ENCODE data around the gene NINJ2.

Gene NINJ2

DNA sequence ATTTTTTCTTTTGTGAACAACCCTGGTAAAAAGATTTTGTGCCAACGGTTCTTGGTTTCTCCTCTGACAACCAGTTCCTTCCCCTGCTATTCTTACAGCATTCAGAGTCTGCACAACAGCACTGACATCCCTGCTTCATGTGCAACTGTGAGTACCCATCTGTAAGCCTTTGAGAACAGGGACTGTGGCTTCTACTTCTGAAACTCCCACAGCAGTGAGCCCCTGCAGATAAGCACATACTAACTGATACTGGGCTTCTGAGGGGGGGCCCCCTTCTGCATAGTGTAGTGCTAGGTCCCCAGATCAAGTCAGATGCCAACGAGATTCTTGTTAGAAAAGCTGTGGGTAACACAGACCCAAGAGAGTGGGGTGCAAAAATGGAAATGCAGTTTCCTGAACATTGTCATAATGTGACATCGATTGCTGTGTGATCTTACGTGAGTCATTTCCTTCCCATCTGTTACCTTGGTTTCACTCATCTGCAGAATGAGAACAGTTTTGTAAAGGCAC, 11.1 kb upstream of the NINJ2 start:
- in situ Hi-C loops (cut with HindIII; ENCODE audit: low sequenced_read_pairs): no loop called here

DNA sequence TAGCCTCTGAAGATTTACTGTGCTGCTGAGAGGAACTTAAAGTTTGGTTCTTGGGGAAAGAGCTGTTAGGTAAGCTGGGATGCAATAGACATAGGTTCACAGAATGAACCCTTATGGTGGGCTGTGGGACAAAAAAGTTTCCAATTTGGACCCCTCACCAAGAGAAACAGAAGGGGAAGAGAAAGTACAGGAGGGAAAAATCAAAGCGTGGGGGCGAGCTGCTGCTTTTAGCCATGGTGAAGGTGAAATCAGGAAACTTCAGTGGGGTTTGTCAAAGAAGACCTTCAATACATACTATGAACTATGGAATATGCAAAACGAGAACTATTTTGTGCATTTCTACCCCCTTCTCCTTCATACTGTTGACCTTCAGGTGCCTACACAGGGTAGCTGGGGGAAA, 10.6 kb upstream of the NINJ2 start:
- in situ Hi-C loops (cut with HindIII; ENCODE audit: low sequenced_read_pairs): no loop called here

DNA sequence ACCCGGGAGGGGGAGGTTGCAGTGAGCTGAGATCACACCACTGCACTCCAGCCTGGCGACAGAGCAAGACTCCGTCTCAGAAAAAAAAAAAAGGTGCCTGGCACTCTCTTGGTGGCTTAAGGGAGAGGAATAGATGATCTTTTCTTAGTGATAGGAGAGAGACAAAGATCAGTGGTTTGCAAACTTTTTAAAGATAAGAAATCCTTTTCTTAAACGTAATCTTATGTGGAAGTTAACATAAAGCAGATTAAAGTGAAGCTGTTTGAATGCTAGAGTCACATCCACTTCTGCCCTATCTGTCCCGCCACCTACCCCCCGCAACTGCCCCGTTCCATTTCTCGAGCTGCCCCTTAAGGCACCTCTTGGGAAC, 6.3 kb upstream of the NINJ2 start:
- in situ Hi-C loops (cut with HindIII; ENCODE audit: low sequenced_read_pairs): no loop called here

DNA sequence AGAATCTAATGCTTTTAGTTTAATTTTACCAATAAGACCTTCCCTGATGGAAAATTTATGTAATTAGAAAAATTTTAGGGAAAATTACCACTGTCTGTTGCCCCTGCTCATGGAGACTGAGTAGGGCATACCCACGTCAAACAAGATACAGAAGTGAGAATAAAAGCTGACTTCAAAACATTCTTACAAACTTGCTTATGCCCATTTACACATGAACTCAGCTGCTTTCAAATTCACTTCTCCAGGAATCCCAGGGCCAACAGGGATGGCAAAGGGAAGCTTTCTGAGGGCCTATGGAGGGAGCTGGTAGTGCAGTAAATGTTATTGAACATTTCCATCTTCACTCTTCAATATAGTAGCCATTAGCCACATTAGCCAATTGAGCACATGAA, 4.8 kb upstream of the NINJ2 start:
- in situ Hi-C loops (cut with HindIII; ENCODE audit: low sequenced_read_pairs): no loop called here

DNA sequence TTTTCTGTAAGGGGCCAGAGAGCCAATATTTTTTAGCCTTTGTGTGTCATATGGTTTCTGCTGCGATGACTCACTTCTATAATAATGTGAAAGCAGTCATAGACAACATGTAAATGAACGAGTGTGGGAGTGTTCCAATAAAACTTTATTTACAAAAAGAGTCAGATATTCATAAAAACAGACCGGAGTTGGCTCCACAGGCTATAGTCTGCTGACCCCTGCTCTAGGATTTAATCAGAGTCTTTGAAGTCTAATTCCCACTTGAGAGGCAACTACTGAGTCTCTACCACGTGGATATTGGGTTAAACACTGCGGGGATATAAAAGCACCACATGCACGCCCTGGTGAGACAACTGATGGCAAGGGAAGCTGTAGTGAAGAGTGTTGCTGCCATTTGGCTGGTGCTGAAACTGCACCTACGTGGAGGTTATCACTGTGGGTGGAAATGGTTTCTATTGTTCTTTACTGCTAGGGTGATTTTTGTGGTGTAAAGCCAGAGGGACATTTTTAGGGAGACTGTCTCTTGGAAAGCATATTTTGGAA, 3.6 kb upstream of the NINJ2 start:
- in situ Hi-C loops (cut with HindIII; ENCODE audit: low sequenced_read_pairs): no loop called here

DNA sequence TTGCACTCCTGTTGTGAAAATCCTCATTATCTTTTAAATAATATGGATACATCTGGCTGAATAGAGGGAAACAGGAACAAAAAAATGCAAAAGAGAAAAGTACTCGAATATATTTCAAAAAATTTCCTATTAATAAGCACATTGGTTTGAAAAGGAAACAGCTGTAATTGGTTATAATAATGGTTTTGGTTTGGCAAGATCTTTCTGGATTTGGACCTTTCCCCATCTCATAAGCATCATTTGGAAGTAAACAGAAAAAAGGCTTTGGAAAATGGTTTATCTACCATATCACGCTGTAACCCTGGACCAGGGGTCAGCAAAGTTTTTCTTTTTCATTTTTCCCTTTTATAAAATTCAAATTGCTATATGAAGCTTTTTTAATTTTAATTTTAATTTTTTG, 2.8 kb upstream of the NINJ2 start:
- in situ Hi-C loops (cut with HindIII; ENCODE audit: low sequenced_read_pairs): no loop called here

DNA sequence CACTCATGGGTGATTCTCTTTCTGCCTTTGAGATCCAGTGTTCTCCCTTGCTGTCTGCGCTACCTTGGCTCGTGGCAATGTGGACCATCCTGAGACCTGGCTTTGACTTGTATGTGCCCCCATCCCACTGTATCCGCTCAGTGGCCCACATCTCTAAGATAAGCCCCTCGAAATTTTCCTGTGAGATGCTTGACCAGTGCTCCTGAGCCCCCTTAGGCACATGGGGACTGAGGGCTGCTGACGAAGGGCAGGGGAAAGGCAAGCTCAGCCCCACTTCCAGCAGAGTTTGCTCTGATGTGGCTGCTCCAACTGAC, 1.5 kb upstream of the NINJ2 start:
- in situ Hi-C loops (cut with HindIII; ENCODE audit: low sequenced_read_pairs): no loop called here

DNA sequence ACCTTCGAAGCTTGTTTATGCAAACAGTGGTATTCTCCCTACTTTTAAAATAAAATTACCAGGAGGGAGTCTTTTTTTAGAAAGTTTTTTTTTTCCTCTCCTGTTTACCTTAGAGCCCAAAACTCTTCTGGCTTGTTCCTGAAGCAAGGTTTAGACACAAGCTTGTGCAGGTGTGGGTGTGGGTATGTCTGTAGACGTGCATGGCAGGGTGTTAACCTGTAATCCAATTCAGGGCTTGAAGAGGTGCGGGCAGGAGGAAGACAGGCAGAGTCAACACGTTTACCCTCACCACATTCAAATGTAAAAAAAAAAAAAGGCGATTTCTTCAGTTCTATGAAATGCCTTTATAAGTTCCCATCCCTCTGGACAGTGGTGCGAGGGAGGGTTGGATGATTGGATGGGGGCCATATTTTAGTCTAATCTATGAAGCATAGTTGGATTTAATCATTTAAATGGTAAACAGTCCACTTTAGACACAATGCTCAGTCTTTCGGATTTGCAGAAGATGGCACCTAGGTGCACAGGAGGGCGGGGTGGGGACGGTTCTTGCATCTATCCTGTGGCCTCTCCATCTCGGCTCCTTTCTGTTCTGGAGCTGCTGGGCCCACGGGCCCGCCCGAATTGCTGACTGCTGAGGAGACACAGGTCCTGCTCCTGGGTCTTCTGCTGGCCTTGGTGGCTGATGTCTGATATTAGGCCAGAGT, 982 bp upstream of the NINJ2 start:
- in situ Hi-C loops (cut with HindIII; ENCODE audit: low sequenced_read_pairs): no loop called here

DNA sequence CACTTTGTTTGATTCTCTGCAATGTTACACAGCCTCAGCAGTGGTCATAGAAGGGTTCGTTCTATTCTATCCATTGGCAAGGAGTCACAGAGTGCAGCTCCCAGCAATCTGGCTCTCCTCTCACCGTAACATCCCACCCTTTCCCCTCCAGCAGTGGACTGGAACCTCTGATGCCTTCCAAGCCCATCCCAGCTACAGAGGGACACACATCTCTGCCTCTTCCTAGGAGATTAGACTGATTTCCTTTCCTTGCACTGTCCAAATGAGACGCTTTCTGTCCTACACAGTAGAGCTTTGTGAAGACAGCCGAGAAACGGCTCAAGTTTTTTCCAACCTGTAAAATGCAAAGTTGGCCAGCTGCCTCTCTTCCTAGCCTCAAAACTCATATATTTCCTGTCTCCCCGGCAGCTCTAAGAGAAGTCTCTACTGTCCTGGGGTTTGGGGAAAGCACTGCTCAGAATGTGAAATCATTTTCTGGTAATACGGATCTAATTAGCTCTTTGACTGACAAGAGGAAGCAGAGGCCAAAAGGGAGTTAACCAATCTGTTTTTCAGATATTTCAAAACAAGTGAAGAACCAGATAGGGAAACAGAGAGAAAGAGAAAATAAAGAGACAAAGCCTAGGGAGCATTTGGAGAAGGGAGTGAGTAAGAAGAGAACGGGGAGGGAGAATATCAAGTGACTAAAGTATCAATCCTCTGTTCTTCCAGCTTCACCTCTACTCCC, 516 bp downstream of the NINJ2 start:
- in situ Hi-C loops (cut with HindIII; ENCODE audit: low sequenced_read_pairs): no loop called here

DNA sequence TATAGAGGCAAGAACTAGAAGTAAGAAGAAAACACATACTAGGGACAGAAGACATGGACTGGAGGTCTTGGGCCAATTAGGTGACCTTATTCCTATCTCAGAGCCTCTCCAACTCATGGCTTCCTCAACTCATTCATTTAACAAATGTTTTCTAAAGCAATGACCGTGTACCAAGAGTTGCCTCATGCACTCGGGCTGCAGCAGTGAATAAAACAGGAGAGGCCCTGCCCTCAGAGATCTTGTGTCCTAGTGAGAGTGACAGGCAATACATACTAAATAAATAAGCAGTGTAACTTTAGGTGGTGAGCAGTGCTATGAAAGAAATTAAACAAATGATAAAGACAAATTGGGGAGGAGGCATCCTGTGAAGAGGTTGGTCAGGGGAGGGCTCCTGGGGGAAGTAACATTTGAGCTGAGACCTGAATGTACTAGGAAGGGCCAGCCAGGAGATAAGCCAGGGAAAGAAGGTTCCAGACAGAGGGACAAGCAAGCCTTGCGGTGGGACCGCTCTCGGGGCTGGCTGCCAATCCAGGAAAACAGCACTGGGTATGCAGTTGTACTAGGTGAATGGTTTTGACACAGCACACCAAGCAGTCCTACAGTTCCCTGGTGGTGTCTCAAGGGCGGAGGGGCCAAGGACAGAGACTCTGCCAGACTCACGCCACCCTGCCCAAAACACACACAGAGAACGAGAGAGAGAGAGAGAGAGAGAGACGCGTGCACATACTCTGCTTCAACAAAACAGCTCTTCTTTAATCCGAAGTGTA, 1.3 kb downstream of the NINJ2 start:
- in situ Hi-C loops (cut with HindIII; ENCODE audit: low sequenced_read_pairs): no loop called here

DNA sequence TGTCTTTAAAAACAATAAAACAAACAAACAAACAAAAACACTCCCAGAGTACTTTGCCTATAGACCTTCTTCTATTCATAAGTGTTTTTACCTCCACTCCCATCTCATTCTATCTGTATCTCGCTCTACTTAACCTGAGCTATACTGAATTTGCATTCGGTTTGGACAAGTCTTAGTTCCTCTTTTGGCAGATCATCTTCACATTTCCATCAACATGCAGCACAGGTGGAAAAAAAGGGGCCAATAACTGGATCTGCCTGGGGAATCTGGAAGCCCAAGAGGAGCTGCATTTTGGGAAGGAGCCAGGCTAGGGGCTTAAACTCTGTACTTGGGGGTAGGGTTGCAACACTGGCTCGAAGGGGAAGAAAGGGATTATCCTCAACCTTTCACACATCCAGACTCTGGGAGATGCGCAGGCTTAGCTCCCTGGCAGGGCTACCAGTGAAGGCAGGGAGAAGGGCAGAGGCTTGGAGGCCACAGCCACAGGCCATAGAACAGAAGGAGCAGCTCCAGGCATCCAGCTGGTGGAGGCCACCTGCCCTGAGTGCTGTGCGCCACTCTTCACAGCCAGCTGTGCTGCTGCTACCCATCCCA, 4.1 kb downstream of the NINJ2 start:
- in situ Hi-C loops (cut with HindIII; ENCODE audit: low sequenced_read_pairs): no loop called here

DNA sequence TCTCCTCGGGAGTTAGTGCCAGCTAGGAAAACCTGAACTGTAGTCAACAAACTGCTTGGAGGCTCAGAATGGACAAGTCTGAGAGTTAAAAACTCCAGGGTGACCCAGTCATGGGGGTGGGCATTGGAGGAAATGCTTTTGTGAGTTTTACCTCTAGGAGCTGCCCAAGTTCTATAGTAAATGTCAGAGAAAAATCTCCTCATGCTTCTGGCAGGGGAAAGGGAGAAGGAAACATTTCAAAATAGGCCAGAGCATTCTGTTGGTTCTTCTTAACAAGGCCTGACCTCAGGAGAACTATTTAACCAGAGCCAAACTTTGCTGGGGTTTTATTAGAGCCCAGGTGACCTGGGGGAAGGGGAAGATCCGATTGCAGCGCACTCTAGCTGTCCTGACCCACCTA, 12.3 kb downstream of the NINJ2 start:
- in situ Hi-C loops (cut with HindIII; ENCODE audit: low sequenced_read_pairs): no loop called here

DNA sequence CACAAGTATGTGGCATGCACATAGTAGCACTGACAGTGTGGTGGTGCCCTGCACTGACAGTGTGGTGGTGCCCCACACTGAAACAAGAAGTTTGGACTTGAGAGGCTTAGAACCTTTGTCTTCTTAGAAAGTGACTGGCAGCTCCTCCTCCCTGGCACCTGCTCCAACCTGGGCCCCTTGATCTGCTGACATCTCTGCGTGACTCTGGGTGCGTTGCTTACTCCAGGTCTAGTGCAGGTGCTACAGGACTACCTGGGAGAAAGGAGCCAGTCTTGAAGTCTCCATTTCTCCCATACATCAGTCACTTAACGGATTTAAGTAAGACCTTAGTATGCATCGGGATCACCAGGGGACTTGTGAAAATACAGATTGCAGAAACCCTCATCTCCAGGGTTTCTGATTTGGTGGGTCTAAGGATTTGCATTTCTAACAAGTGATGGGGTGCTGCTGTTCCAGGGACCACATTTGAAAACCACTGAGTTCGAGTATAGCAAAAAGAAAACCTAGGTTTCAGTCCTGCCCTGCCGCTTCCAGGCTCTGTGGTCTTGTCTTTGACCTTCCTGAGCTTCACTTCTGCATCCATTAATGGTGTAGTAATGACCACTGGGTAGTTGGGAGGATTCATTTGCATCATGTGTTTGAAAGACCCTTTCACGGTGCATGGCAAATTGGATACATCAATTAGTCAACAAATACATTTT, 15.7 kb downstream of the NINJ2 start:
- in situ Hi-C loops (cut with HindIII; ENCODE audit: low sequenced_read_pairs): loop anchor here (10.0 kb wide), 1 partner anchor 53 kb away; no protein-coding TSS in a partner anchor

DNA sequence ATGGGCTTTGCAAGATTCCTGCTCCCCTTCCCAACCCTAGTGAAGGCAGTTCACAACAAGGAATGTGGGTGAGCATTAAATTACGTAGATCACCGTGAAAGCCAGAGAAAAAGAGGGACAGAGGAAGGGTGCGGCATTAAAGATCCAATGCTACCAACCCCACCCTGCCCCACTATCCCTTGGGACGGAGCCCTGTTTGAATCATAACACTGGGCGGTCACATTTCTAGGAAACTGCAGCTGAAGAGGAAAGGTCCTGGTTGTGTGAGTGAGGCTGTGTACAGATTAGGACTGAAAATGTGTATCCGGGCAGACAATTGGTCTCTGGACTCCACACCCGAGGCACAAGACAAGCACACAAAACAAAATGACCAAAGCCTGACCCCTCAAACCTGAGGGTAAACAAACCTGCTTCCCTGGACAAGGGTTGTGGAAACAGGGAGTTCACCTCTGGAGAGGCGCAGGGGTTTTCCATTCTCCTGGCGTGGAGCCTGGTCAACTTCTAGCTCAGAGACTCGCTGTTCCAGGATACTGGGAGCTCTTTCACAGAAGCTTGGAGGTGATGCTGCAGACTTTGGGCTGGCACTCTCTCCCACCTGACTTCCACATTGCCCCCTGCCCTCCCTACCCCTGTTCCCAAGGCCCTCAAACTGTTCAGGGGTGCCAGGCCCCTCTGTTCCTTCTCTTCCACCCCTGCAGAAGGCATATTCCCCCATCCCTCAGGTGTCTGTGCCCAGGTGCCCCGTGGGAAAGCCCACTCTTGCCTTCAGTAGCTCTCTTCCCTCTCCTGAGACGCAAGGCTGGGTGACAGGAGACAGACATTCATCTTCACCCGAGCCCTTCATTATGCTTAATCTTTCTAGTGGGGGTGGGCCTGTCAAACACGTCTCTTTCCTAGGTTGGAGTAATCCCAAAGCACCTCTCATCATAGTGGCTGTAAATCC, 16.5 kb downstream of the NINJ2 start:
- in situ Hi-C loops (cut with HindIII; ENCODE audit: low sequenced_read_pairs): loop anchor here (10.0 kb wide), 1 partner anchor 52 kb away; no protein-coding TSS in a partner anchor

DNA sequence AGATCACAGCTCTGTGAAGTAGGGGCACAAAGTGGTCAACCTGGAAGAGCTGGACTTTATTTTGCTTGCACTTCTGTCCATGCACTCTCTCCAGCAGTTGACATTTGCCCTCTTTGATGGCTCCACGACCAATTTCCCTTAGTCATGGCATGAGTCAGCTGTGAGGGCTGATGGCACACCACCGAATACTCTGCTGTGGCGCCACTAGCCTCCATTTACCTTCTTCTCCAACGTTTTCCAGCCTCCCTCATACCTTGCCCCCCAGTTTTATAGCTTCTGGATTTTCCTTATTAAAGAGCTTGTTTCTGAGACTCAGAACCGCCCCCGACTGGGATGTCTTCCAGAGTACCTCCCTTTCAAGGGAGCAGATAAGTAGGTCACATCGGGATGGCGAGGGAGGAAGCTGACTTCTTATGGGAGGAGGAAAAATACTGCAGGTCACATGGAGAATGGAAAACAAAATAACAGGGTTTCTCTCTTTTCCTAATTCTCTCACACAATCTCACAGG, 17.6 kb downstream of the NINJ2 start:
- in situ Hi-C loops (cut with HindIII; ENCODE audit: low sequenced_read_pairs): loop anchor here (10.0 kb wide), 1 partner anchor 51 kb away; no protein-coding TSS in a partner anchor

DNA sequence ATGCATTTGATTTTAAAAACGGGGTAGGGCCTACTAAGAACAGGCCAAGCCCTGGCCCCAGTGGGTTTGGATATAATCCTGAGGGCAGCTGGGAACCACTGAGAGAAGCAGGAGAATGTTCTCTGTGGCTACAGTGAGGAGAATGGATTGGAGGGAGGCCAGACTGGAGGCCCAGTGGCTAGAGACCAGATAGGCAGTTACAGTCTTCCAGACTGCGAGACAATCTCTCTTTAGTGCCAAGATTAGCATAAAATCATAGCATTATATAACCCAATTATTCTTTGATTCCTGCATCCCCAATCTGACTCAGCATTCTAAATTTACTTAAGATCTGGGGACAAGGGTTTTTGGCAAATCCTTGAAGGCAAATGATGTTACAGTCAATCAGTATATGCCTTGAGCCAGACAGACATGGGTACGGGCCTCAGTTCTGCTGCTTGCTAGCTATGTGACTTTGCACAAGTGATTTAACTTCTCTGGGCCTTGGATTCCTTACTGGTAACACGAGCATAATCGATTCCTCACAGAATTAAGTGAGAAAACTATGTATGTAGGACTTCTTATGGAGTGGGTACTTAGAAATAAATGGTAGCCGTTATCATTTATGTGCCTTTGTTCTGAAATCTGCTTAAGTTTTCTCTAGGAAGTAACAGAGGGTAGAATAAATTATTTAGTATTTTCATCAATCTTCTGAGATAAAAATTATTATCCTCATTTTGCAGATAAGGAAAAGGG, 18.3 kb downstream of the NINJ2 start:
- in situ Hi-C loops (cut with HindIII; ENCODE audit: low sequenced_read_pairs): loop anchor here (10.0 kb wide), 1 partner anchor 50 kb away; no protein-coding TSS in a partner anchor

DNA sequence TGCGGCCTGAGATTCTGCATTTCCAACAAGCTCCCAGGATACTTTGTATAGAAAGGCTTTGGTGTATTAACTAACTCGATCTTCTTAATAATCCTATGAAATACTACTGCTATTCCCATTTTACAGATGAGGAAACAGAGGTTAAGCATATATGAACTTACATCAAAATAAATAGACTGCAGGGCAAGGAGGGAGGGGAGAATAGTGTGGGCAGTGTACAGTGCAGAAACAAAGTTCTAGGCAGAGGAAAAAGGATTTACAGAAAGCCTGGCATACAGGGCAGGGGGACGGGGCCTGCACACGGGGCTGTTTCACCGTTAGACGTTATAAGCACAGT, 19.0 kb downstream of the NINJ2 start:
- in situ Hi-C loops (cut with HindIII; ENCODE audit: low sequenced_read_pairs): loop anchor here (10.0 kb wide), 1 partner anchor 49 kb away; no protein-coding TSS in a partner anchor
